ENCODE data around the gene ANKS6.
"Not testable (repeated sequence)": the region's sequence is repeated elsewhere in the genome, so short reads cannot be mapped to it uniquely, and the experiment has no call there.

Gene ANKS6

GRCh38 chr9:98702835-98703380, 93.4 kb downstream of the ANKS6 start:
- DNase-seq (ENCODE audit: low read depth, low spot score) = no peak

- no peak for DNase-seq (ENCODE audit: low read depth, low spot score)
Observed at GRCh38 chr9:98702340-98702739, 94.0 kb downstream of the ANKS6 start.

GRCh38 chr9:98701576-98701975, 94.8 kb downstream of the ANKS6 start:
- DNase-seq (ENCODE audit: low read depth, low spot score) = no peak

GRCh38 chr9:98700801-98701200, 95.6 kb downstream of the ANKS6 start:
- no peak for DNase-seq (ENCODE audit: low read depth, low spot score)

- DNase-seq (ENCODE audit: low read depth, low spot score) = no peak
Observed at GRCh38 chr9:98698856-98699255, 97.5 kb downstream of the ANKS6 start.

- DNase-seq (ENCODE audit: low read depth, low spot score) = no peak
Observed at GRCh38 chr9:98694943-98695342, 101.4 kb downstream of the ANKS6 start.

GRCh38 chr9:98692392-98692791, 104.0 kb downstream of the ANKS6 start:
- no peak for DNase-seq (ENCODE audit: low read depth, low spot score)

GRCh38 chr9:98691890-98692289, 104.5 kb downstream of the ANKS6 start:
- no peak for DNase-seq (ENCODE audit: low read depth, low spot score)

- DNase-seq (ENCODE audit: low read depth, low spot score) = no peak
Observed at GRCh38 chr9:98690686-98691085, 105.7 kb downstream of the ANKS6 start.

GRCh38 chr9:98688710-98689495, 107.5 kb downstream of the ANKS6 start:
- no peak for DNase-seq (ENCODE audit: low read depth, low spot score)

GRCh38 chr9:98687911-98688310, 108.4 kb downstream of the ANKS6 start:
- no peak for DNase-seq (ENCODE audit: low read depth, low spot score)

GRCh38 chr9:98686961-98687855, 109.1 kb downstream of the ANKS6 start:
- DNase-seq (ENCODE audit: low read depth, low spot score) = no peak

- not testable (repeated sequence) for DNase-seq (ENCODE audit: low read depth, low spot score)
Observed at GRCh38 chr9:98684816-98685215, 111.5 kb downstream of the ANKS6 start.
